Fibroblast of peridontal ligament (primary cell): ENCODE results near the gene ACOT6.
"Not testable (repeated sequence)": the region's sequence is repeated elsewhere in the genome, so short reads cannot be mapped to it uniquely, and the experiment has no call there.

Experiments
- DNase-seq: peaks from one replicate; pipeline ENCODE4 v3.0.0-alpha.2; 2010; ENCODE audit errors: extremely low read depth

Gene ACOT6

GRCh38 chr14:73651005-73651404 lies 38.7 kb downstream of the ACOT6 start:
- no peak for DNase-seq

- no peak for DNase-seq
Measured at GRCh38 chr14:73655851-73656250, 43.5 kb downstream of the ACOT6 start.

- not testable (repeated sequence) for DNase-seq
Measured at GRCh38 chr14:73659202-73659601, 46.9 kb downstream of the ACOT6 start.

GRCh38 chr14:73660511-73660910 lies 48.2 kb downstream of the ACOT6 start:
- DNase-seq = no peak

- peak; percentile 33 for DNase-seq
Measured at GRCh38 chr14:73661872-73662271, 49.6 kb downstream of the ACOT6 start.

GRCh38 chr14:73662487-73662943 lies 50.2 kb downstream of the ACOT6 start:
- DNase-seq = peak; percentile 94

- no peak for DNase-seq
Measured at GRCh38 chr14:73663548-73664212, 51.4 kb downstream of the ACOT6 start.

- no peak for DNase-seq
Measured at GRCh38 chr14:73665130-73665529, 52.8 kb downstream of the ACOT6 start.

GRCh38 chr14:73666583-73666982 lies 54.3 kb downstream of the ACOT6 start:
- no peak for DNase-seq

- DNase-seq = no peak
Measured at GRCh38 chr14:73667854-73668253, 55.5 kb downstream of the ACOT6 start.
